CD4-positive, alpha-beta T cell treated with Interleukin-15 for 1 hour (primary cell): Measurements from ENCODE around the gene LLGL1.

ENCODE experiments used
- DNase-seq: peaks from one replicate; pipeline ENCODE4 v3.0.0-alpha.2; 2020

Gene LLGL1

DNA sequence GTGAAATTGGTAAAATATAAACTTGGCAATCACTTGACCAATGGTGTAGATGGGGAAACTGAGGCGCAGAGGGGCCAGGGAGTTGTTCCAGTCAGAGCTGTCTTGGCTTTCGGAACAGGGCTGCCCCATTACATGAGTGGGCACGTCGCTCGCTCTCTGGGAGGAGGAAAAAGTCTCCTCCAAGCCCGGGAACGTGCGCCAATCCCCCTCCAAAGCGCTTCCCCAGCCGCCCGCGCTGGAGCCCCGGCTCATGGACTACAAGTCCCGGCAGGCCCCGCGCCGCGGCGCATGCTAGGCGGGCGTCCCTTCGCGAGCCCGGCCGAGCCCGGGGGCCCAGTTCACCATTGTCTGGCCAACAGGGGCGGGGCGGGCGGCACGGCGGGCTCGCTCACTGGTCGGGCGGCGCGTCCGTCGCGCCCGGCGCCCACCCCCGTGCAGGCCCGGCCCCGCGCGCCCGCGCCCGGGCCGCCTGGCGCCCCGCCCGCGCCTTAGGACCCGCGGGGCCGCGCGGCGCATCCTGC is at the start of gene LLGL1:
Gene LLGL1, plus strand, starts transcription at position 515 of the 521 bp plus-strand sequence. CDS start 48 bp downstream, outside the sequence.
- peak; percentile 95 for DNase-seq

DNA sequence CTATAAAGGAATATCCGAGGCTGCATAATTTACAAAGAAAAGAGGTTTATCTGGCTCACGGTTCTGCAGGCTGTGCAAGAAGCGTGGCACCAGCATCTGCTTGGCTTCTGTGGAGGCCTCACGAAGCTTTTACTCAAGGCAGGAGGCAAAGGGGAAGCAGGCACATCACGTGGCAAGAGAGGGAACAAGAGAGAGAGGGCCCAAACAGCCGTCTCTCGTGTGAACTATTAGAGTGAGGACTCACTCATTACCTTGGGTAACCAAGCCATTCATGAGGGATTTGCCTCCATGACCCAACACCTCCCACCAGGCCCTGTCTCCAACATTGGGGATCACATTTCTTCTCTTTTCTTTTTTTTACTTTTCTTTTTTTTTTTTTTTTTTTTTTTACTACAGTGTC is 49.3 kb upstream of the LLGL1 start:
- peak; percentile 50 for DNase-seq

DNA sequence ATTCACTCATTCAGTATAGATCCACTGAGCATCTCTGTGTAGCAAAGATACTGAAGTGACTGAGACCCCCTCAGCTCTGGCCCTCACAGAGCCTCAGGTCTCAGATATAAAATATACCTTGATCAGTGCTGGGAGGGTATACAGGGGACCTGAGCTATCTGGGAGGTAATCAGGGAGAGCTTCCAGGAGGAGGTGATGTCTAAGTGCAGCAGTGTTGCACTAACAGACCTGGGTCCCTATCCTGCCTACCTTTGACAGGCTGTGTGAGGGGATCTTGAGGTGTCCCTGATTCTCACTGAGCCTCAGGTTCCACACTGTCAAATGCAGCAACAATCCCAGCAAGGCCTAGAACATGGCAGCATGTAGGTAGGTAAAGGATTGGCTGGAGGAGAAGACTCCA is 48.3 kb upstream of the LLGL1 start:
- DNase-seq = no peak

DNA sequence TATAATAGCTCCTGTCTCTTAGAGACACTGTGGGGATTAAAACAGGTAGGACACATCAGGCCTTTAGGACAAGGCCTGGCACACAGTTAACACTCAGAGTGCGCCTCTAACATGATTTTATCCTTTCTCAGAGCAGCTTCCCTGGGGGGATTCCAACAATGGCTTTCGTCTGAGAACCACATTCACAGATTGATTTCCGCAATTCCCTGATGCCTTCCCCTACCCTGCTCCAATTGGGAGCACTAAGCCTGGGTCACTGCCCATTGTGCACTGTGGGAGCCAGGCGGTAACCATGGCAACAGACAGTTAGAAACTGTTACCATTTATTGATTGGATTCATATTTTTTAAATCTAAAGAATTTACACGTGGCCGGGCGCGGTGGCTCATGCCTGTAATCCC is 47.7 kb upstream of the LLGL1 start:
- no peak for DNase-seq

DNA sequence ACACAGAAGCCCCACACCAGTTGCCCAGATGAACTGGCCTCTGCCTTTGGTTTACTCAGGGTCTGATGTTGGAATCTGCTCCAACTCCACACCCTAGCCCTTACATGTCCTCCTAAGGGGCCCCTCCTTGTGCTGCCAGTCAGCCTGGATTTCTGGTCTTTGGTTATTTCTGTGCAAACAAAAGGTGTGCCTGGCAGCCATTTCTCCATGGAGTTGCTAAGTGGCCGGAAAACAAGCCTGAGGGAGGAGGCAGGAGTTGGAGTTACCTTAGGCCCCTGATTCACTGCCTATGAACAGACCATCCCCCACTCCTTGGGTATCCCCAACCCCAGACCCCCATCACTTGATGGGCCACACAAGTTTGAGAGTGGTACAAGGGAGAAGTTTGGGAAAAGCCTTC is 46.2 kb upstream of the LLGL1 start:
- DNase-seq = no peak

DNA sequence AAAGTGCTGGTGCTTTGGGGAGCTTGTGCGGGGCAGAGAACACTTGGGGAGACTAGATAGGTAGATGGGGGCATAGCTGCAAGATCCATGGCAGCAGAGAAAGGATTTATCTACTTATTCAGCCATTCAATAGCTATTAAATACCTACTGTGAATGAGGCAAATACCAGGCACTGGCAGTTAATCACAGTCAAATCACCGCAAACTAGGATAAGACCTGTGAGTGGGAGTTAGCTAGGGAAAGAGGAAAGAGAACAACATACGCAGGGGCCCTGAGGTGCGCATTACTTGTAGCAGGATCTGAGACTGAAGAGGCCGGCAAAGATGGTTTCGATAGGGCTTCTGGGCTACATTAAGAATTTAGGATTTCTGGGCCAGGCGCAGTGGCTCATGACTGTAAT is 45.6 kb upstream of the LLGL1 start:
- DNase-seq = no peak

DNA sequence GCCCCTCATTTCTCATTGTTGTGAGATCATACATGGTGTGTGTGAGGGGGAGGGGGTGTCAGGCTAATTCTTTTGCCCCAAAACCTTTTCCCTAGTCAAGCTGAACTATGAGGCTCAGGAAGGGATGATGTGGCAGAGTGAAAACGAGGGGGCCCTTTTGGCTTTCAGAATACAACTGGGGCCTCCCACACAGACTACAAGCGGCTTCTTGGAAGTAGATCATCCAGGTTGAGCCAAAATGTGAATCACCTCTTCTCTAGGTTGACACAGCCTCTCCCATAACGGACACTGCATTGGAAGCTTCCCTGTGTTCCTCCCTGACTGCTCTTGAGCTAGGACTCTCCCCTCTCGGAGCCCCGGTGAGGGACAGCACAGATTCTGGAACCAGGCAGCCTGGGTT is 44.1 kb upstream of the LLGL1 start:
- DNase-seq = no peak

DNA sequence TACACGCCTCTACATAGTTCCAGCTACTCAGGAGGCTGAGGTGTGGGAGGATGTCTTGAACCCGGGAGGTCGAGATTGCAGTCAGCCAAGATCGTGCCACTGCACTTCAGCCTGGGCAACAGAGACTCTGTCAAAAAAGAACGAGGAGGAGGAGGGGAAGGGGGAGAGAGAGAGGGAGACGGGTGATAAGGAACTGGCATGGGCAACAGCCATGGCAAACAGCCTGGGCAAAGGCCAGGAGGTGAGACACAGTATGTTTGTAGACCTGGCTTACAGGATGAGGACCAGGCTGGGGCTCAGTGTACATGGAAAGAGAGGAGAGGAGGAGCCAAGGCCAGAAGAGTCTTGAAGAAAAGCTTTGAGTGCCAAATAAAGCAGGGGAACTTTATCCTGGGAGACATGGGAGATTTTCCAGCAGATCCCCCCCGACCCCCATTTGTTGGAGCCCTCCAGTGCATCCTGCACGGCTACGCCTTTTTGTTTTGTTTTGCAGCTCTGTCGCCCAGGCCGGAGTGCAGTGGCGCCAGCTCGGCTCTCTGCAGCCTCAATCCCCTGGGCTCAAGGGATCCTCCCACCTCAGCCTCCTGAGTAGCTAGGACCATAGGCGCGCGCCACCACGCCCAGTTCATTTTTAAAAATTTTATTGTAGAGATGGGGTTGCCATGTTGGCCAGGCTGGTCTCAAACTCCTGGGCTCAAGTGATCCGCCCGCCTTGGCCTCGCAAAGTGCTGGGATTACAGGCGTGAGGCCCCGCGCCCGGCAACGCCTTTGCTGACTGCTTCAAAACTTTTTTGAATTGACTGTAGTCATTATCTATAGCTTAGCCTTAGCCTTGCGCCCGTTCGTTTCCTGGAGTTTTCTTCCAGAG is 43.1 kb upstream of the LLGL1 start:
- no peak for DNase-seq

DNA sequence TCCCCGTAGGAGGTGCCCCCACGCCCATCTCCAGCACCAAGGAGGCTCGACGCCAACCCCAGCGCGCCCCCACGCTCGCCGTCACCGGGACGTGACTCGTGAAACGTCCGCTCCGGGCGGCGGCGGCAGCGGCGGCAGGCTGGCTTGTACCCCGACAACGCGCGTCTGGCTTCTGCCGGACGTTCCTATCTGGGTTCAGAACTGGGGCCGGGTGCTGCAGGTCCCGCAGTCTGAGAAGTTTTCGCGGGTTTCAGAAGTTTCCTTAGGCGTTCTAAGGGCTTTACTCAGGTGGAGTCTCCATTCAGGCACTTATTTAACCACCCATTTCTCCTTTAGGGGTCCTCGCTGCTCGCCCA is 42.5 kb upstream of the LLGL1 start:
- no peak for DNase-seq

DNA sequence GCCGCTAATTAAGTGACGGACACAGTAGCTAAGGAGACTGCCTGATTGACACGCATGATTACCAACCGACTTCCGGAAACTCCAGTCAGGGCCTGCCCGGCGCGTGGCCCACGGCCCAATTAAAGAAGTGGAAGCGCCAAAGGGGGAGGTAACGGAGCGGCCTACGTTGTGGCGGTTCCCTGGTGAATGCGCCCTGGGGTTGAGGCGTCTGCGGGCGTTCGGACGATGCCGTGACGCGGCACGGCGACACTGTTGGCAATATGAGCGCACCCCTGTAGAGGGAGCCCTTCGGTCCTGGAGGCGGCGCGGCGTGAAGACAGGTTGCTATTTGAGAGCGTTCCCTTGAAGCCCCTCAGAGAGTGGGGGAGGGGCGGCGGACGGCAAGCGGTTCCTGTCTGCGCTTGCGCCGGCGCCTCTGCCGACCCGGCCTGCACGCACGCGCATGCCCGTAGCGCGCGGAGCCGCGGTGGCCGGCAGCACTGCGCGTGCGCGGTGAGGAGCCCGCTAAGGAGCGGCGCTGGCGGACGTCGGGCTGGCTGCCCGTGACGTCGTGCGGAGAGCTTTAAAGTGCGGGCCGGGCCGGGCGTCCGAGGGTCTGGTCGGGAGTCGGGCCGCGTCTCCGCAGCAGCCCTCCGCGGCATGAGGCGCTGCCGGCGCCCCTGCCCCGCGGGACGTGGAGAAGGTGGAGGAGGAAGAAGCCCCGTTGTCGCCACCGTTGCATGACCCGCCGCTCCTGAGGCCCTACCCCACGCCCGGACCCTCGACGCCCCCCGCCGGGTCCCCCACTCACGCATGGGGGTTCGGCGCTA is 41.9 kb upstream of the LLGL1 start, which contains the start of gene ALKBH5:
Gene ALKBH5, plus strand, starts transcription at position 495 of the 809 bp plus-strand sequence. CDS start 416 bp downstream, outside the sequence.
- peak; percentile 99 for DNase-seq

DNA sequence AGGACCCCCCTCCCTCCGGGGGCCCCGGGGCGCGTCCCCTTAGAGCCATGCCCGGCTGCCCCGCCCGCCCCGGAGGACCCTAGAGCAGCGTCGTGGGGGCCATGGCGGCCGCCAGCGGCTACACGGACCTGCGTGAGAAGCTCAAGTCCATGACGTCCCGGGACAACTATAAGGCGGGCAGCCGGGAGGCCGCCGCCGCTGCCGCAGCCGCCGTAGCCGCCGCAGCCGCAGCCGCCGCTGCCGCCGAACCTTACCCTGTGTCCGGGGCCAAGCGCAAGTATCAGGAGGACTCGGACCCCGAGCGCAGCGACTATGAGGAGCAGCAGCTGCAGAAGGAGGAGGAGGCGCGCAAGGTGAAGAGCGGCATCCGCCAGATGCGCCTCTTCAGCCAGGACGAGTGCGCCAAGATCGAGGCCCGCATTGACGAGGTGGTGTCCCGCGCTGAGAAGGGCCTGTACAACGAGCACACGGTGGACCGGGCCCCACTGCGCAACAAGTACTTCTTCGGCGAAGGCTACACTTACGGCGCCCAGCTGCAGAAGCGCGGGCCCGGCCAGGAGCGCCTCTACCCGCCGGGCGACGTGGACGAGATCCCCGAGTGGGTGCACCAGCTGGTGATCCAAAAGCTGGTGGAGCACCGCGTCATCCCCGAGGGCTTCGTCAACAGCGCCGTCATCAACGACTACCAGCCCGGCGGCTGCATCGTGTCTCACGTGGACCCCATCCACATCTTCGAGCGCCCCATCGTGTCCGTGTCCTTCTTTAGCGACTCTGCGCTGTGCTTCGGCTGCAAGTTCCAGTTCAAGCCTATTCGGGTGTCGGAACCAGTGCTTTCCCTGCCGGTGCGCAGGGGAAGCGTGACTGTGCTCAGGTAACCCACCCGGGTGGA is 41.0 kb upstream of the LLGL1 start:
- peak; percentile 82 for DNase-seq

DNA sequence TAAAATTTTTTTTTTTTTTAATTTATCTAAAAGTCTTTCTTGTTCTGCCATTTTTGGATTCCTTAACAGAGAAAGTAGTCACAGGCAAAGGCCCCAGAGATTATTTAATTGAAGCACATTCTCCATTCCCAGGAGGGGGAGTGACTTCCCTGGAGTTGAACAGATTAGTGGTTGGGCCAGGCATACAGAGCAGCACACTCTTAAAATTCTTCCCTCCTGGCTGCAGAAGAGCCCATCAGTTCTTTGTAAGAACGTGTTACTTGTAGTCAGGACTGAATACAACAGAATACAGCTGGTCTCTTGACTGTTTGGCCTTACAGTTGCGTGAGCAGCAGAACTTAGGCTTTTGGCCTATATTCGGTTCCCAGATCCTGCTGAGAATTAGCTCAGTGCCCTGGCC is 40.0 kb upstream of the LLGL1 start:
- DNase-seq = no peak

DNA sequence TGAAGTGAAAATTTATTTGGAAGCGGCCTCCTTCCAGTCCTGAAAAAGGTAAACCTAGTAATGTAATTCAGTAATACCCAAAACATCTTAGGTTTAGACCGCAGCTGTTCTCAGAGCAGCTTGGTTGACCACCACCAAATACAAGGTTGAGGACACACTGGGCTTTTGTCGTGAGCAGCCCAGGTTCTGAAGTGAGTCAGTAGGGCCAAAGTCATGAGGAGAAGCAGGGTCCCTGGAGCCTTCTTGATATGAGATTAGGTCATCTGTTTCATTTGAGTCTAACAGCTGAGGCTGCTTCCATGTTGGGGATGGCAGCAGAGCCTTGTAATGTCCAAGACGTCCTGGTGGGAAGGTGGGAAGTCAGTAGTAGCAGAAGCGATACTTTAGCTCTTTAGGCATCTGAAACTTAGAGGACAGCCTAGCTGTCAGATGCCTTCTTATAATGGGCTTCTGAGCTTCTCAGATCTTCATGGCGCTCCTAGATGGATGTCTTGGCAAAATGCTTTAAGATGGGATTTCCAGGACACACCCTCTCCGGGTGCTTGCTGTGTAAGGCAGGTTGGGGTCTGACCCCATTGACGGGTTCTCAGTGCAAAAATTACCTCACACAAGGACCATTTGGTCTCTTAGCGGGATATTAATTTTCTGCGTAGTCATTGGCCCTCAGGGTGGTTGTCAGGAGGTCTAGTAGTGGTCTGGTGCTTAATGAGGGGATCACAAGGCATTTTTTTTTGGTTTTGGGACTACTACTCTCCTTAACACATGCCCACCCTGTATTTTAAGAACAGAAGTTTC is 39.4 kb upstream of the LLGL1 start:
- DNase-seq = no peak

DNA sequence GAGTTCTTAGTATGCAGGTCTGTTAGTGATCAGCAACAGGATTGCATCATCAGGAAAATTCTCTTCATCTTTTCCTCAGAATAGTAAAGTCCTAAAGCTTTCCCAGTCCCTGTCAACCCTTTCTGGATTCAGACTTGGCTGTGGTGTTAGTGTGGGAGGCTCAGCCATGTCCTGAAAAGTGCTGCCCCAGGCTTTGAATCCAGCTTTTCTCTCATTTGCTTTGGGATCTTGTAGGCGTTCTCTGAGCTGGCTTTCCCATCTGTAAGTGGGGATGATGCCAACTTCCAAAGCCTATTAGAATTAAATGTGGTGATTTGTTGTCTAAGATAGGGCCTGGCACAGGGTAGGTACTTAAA is 38.8 kb upstream of the LLGL1 start:
- DNase-seq = no peak

DNA sequence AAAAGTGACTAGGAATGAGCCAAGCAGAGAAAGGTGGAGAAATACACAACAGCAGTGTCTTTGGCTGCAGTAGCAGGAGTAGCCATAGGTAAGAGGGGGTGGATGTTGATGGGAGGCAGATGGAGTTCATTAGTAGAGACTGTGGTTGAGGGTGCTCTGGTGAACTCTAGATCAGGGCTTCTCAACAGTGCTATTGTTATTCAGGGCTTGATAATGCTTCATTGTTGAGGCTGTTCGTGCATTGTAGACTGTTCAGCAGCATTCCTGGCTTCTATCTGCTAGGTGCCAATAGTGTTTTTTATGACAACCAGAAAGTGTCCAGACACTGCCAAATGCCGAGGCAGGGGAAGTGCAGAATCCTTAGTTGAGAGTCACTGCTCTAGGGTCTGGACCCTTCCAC is 38.2 kb upstream of the LLGL1 start:
- DNase-seq = no peak

DNA sequence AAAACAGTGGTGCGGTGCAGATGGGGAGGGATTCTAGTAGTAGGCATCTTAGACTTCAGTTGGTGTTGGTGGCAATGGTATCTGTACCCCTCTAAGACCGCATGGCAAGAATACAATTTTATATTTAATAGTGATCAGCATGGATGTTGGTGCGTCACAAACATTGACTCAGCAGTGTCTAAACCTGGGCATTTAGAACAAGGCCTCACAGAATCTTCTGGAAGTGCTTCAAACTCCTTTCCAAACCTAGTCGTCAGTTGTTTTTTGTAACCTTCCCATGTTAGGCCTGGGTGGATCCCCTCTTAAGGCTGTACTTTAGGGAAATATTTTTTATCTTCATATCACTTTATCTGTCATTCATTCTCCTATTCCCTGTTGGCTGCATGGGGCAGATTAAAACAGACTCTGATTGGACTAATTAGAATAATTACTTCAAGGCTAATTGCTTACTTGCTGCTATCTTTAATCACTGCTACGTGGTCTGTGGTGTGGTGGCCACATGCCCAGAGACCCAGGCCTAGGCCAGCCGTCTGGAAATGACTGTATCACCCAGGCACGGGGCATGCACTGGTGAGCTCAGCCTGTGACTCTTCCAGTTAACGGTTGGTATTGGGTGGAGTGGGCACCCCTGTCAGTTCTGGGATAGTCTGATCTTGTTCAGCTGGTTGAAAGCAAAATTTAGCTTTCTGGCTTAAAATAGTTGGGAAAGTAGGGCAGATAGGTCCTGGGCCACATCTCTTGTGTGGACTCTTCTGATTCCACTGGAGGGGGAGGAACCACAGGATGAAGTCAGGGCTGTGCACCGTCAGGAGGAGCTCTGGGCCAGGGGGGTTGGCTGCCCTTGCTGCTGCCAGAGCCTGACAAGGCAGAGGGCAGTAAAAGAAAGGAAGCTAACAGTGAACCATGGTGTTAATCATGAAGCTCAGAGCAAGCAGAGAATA is 37.3 kb upstream of the LLGL1 start:
- no peak for DNase-seq

DNA sequence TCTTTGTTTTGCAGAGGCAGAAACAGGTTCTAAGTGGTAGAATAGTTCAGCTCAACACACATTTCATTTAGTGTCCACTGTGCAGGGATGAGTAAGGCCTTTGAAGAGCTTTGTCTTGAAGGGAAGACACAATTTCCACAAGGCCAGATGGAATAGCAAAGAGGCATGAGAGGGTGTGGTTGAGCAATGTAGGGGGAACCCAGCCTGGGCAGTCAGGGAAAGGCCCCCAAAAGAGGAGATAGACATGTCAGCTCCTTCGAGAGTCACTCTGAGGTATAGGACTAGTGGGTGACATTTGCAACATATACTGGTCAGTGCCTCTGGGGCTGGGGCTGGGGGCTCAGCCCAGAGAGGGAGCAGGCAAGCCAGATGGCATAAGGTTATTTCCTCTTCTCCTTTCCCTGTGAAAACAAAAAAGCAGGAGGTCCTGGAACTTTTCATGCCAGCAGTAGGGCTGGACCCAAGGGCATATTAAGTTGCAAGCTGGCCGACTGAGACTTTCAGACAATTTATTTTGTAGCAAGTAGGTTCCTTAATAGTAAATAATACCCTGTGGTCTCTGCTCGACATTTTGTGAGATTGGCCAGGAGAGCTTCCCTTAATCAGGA is 34.7 kb upstream of the LLGL1 start:
- no peak for DNase-seq

DNA sequence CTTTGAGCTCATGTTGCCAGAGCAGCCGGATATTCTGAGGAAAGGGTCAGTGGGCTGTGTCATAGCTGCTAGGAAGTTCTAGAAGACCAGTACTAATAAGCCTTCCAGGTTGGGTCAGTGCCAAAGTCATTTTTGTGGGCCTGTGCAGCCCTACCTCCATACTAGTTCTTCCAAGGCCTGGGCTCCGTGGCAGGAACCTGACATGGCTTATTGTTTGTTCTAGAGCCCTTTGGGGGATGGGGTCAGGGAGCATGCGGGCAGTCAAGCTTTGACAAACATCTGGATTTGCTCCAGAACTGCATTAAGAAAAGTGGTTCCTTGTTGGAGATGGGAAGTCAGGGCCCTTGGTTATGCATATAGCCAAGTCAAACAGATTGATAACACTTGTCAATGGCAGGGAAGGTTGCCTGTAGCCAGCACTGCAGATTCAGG is 34.2 kb upstream of the LLGL1 start:
- no peak for DNase-seq

DNA sequence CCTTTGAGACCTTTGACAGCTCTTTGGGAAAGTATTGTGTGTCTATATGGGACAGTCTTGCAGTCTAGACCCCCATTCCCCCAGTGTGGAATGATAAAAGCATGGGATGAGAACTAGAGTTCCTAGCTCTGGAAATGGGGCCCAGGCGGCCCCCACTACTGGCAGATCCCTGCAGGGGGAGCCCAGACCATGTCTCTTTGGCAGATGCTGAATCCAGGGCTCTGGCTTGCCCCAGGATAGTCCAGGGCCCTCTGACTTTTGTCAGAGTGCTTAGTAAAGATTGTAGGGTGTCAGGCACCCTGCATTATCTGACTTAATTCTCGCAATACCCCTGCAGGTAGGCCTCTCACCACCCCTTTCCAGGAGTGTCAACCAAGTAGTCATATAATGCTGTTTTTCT is 33.5 kb upstream of the LLGL1 start:
- no peak for DNase-seq

DNA sequence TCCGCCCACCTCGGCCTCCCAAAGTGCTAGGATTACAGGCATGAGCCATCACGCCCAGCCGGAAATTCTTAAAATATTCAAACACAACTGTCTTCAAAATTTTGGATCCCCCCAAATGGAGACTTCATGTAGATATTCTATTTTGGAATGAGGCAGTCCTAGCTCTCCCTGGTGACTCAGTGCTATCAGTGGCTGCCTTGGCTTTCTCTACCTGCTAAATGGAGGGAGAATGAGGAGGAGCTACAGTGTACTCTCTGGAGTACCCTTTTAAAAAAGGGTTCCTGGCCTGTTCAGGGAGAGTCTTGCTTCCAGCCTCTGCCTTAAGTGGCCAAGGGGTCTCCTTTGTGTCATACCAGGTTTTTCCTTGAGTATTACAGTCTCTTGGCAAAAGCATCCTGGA is 31.0 kb upstream of the LLGL1 start:
- DNase-seq = no peak
